ENCODE measurements around the gene SKI. TPM values are rescaled to one million over a fixed set of nuclear protein-coding genes. Genes with fewer than 3 reads are reported as not detected.
"Not testable (repeated sequence)": the region's sequence is repeated elsewhere in the genome, so short reads cannot be mapped to it uniquely, and the experiment has no call there.

SKI gene
- total RNA-seq, 3 donors from 2014 or later, result 22.1 to 33.8 (median 26.7) TPM

DNA sequence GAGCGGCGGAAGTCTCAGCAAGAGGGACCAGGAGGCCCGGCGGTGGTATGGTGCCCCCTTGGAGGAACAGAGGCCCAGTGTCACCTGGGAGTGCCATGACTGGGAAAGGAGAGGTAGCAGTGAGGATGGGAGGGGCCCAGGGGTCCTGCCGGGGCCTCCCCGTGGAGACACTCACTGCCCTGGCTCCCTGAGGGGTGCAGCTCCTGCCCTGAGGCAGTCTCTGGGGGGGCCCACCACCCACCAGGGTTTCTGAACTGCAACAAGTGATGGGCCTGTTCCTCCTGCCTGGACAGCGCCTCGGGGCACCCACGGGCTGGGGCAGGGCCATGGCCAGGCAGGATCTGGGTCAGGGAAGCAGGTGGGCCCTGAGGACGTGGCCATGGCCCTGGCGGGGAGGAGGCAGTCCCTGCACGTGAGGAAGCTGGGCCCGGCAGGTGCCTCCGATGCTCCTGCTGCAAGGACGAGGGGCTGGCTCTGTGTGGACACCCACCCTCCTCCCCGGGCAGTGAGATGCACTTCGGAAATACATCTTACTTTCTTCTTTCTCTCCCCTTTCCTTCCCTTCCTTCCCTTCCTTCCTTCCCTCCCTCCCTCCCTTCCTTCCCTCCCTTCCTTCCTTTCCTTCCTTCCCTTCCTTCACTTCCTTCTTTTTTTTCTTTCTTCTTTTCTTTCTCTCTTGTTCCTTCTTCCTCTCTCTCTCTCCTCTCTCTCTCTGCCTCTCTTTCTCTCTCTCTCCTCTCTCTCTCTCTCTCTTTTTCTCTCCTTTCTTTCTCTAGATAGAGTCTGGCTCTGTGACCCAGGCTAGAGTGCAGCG, 96.6 kb downstream of the SKI start:
- no peak overlapping the region for H3K27ac ChIP-seq
- DNase-seq (ENCODE audit: low spot score in 2 of 2), result no peak
- no peaks in the 10 kb centered on the region for H3K9me3 ChIP-seq
- intact Hi-C loops (cut with DNase I; ENCODE audit: low total_unique reads), result no loop called here
- H3K4me1 ChIP-seq, result peaks cover 11% of the 10 kb centered on the region in 2 donors
- H3K36me3 ChIP-seq, result no peaks in the 10 kb centered on the region
- H3K4me3 ChIP-seq, result no peak overlapping the region
- no peaks in the 10 kb centered on the region for H3K27me3 ChIP-seq
- TF ChIP-seq POLR2A (IDR thresholded peaks at IDR 0.05), result no peak
- TF ChIP-seq POLR2AphosphoS5 (IDR thresholded peaks at IDR 0.05), result no peak
- no peak for TF ChIP-seq CTCF (IDR thresholded peaks at IDR 0.05)

DNA sequence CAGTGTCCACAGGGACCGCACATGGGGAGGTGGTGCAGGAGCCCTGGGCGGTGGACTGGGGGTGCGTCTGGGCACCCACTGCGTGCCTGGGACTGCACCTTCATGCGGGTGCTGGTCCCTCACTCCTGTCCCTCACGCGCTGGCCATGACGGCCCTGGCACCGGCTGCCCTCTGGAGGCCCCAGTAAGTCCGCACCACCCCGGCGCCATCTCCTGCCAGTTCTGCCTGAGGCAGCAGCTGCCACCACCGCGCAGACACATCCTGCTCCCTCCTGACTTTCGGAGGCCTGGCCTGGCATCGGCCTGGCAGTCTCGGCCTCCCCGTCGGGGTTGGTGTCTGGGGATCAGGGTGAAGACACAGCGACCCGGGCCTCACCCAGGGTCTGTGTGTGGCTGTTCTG, 98.4 kb downstream of the SKI start:
- Histone ChIP-seq H3K4me1 (peaks cover 5 to 9% of the 10 kb centered on the region in 2 donors), H3K9me3 (no peaks in the 10 kb centered on the region), H3K36me3 (no peaks in the 10 kb centered on the region), H3K4me3 (no peak overlapping the region), H3K27me3 (no peaks in the 10 kb centered on the region), H3K27ac (no peak overlapping the region)
- DNase-seq (ENCODE audit: low spot score in 2 of 2), result peak in 1 of 2 donors; percentile 78
- intact Hi-C loops (cut with DNase I; ENCODE audit: low total_unique reads), result no loop called here
- TF ChIP-seq POLR2A (IDR thresholded peaks at IDR 0.05) (no peak), POLR2AphosphoS5 (IDR thresholded peaks at IDR 0.05) (no peak), CTCF (IDR thresholded peaks at IDR 0.05) (no peak)

GRCh38 chr1:2327162-2327561, 99.0 kb downstream of the SKI start:
- H3K36me3 ChIP-seq; DNase-seq (ENCODE audit: low spot score in 2 of 2); H3K27ac ChIP-seq; intact Hi-C loops (cut with DNase I; ENCODE audit: low total_unique reads); H3K4me1 ChIP-seq; H3K27me3 ChIP-seq; H3K9me3 ChIP-seq; H3K4me3 ChIP-seq: not testable (repeated sequence)

GRCh38 chr1:2327841-2328240, 99.7 kb downstream of the SKI start:
- H3K4me3 ChIP-seq, result no peak overlapping the region
- H3K36me3 ChIP-seq, result no peaks in the 10 kb centered on the region
- no peaks in the 10 kb centered on the region for H3K27me3 ChIP-seq
- DNase-seq (ENCODE audit: low spot score in 2 of 2), result no peak
- no peak overlapping the region for H3K27ac ChIP-seq
- peaks cover 0 to 4% of the 10 kb centered on the region in 2 donors for H3K4me1 ChIP-seq
- intact Hi-C loops (cut with DNase I; ENCODE audit: low total_unique reads), result no loop called here
- H3K9me3 ChIP-seq, result no peaks in the 10 kb centered on the region
- TF ChIP-seq CTCF (IDR thresholded peaks at IDR 0.05) (no peak), POLR2AphosphoS5 (IDR thresholded peaks at IDR 0.05) (no peak), POLR2A (IDR thresholded peaks at IDR 0.05) (no peak)

DNA sequence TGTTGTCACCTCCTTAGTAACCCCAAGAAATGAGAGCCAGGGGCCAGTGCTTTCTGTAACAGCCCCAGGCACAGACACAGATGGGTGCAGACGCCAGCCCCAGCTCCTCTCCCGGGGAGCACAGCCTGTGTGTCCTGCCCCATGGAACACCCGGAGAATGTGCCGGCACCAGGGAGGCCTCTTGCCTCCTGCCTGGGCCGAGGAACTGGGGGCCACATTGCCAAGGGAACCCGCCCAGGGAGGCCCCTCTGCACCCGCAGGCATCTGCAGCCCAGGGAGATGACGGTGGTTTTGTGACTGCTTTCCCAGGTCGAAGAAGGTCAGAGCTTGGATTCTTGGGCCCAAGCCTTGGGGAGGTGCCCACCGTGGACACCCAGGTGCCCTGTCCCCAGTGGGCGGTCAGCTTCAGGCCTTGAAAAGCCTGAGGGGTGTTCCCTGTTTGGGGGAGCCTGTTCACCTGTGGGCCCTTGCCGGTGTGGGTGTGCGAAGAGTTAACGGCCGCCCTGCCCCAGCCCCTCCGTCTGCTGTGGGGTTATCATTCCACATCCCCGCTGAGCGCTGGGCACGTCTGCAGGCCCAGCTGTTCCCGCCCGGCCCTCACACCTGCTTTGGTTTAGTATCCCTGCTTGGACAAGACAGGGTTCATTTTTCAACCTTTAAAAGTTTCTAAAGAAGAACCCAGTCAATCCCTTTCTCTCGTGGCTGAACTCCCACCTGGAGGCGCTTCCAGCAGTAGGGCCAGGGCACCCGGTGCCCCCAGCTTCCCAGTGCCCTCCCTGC, 100.7 kb downstream of the SKI start:
- intact Hi-C loops (cut with DNase I; ENCODE audit: low total_unique reads), result no loop called here
- H3K9me3 ChIP-seq, result no peaks in the 10 kb centered on the region
- no peak overlapping the region for H3K4me3 ChIP-seq
- no peak overlapping the region for H3K27ac ChIP-seq
- no peaks in the 10 kb centered on the region for H3K36me3 ChIP-seq
- no peak for TF ChIP-seq CTCF (IDR thresholded peaks at IDR 0.05)
- TF ChIP-seq POLR2A (IDR thresholded peaks at IDR 0.05), result no peak
- TF ChIP-seq POLR2AphosphoS5 (IDR thresholded peaks at IDR 0.05), result no peak
- peaks cover 0 to 4% of the 10 kb centered on the region in 2 donors for H3K4me1 ChIP-seq
- H3K27me3 ChIP-seq, result no peaks in the 10 kb centered on the region
- DNase-seq (ENCODE audit: low spot score in 2 of 2), result no peak

All from breast epithelium (tissue), 4 donors.